ENCODE data around the gene DLG2.

DNA sequence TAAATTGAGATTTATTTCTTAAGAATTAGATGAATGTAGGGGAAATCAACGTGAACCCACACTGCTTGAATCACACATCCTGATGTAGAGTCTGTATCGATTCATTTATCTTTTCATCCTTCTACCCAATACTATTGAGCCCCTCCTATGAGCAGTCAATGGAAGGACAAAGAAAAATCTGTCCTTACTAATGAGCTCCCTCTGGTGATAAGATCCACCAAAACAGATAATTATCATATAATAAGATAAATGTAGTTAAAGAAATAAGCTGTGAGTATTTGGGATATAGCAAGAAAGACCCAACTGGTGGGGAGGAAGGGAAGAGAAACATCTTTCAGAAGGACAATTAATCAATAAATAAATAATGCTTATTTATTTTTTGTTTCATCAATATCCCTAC lies 1955.9 kb downstream of the DLG2 start:
- TF ChIP-seq, protein P1, sequence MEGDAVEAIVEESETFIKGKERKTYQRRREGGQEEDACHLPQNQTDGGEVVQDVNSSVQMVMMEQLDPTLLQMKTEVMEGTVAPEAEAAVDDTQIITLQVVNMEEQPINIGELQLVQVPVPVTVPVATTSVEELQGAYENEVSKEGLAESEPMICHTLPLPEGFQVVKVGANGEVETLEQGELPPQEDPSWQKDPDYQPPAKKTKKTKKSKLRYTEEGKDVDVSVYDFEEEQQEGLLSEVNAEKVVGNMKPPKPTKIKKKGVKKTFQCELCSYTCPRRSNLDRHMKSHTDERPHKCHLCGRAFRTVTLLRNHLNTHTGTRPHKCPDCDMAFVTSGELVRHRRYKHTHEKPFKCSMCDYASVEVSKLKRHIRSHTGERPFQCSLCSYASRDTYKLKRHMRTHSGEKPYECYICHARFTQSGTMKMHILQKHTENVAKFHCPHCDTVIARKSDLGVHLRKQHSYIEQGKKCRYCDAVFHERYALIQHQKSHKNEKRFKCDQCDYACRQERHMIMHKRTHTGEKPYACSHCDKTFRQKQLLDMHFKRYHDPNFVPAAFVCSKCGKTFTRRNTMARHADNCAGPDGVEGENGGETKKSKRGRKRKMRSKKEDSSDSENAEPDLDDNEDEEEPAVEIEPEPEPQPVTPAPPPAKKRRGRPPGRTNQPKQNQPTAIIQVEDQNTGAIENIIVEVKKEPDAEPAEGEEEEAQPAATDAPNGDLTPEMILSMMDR (IDR thresholded peaks at IDR 0.05; ENCODE audit: insufficient read depth, low read depth, low read length) = no peak
- no peak for TF ChIP-seq EZH2 (IDR thresholded peaks at IDR 0.05; ENCODE audit: insufficient read depth, low read length)
